Activated naive CD4-positive, alpha-beta T cell (primary cell): Measurements from ENCODE around the gene SLC22A5.
"Not testable (repeated sequence)": the region's sequence is repeated elsewhere in the genome, so short reads cannot be mapped to it uniquely, and the experiment has no call there.

Experiments used
- DNase-seq, 4 experiments: peaks; one replicate each; lab custom pipeline; 2025; lab: John Stamatoyannopoulos, UW

The SLC22A5 gene

GRCh38 chr5:132427281-132428146 lies 58.0 kb downstream of the SLC22A5 start:
- DNase-seq: peak in 2 of 4 experiments; percentile 36 to 37

DNA sequence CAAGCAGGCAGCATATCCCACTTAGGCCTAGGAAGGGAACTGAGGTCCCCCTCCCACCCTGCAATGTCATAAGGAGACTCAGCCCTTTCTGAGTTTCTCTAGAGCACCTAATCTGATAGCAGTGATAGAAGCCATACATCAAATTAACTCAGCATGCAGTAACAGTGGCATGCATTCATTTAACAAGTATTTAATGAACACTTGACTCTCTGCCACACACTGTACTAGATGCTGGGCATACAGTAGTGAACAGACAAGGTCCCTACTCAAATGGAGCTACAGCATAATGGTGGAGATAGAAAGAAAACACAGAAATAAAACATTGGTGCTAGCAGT lies 58.6 kb downstream of the SLC22A5 start:
- no peak for DNase-seq

DNA sequence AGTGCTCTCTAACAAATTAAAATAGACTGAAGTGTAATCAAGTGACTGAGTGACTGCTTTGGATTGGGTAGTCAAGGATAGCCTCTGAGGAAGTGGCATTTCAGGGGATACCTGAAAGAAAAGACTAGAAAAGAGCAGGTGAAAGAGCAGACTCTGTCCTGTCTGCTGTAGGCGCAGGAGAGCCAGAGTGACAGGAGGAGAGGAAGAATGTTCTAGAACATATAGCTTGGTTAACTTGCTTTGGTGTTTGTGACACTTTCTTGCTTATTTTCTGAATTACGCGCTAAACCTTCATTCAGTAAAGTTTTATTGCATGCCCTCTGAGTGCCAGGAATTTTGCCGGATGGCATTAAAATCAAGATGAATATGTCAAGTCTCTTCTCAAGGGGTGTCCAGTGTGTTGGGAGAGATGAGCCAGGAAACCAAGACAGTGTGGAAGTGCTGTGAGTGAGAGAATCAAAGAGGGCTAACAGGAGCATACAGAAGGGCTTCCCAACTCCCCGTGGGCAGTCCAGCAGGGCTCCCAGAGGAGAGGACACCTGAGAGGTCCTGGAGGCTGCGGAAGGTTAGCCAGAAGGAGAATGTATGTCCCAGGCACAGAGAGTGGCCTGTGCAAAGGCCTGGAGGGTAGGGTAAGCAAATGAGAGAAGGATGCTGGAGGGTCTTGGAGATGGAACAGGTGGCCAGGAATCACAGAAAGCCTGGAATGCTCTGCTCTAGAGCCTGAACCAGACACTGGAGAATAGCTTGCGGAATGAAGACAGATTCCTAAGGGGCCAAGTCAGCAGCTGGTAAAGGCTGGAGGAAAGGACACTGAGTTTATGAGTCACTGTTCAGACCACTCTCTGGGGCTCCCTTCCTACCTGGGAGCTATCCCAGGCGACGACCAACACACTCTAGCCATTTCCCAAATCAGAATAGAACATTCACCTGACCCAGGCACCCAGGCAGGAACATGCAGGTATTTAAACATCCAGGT lies 59.3 kb downstream of the SLC22A5 start:
- no peak for DNase-seq

DNA sequence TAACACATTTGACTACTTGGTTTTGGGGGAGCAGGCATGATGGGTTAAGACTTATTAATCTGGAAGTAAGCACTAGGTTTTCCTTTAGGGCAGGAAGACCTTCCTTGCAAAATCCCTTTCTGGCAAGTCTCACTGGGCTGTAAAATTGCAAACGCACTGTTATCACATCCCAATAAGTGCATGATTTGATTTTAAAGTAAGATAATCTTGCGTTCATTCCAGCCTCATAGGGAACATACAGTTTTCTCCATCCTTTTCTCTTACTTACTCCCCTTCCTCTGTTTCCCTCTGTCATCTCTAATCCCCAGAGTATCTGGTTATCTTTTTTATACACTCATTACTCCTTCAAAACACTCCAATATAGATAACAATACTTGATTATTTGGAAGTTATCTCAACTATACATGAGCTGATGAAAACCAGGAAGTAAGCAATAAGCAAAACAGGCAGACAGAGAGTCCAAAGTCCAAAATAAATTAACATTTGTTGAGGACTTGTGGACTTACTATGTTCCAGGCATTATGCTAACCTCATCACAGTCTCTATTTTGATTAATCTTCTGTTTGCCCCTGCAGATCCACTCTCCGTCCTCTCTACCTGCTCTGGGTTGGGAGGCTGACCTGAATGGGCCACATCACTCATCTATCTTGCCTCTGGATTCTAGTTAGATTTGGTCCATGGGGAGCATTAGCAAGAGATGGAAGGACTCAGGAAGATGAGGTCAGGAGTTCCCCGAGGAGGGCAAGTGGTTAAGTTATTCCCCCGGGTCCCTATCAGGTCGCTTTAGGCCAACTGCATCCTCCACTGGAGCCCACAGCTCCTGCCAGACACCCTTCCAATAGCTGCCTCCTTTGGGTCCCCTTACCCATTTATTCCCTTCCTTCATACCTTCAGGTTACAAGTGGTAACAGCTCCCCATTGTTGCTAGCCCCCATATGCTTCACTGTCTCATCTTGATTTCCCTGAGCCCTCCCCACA lies 60.2 kb downstream of the SLC22A5 start:
- no peak for DNase-seq

DNA sequence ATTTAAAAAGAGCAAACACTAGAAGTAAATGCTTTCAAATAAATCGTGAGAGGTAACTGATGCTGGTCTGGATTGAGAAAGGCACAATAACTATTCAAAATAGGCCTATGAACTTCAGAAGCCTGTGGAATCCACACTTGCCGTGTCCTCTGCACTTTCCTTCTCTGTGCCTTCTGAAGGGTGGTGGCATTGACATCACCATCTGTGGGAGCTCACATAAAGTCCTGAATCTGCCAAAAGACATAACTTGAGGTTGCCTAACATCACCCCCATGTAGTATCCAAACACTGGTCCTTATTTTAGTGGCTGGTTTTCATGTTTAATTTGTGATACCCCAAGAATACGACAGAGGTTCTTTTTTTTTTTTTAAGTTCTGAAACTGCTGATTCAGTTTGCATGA lies 61.2 kb downstream of the SLC22A5 start:
- no peak for DNase-seq

DNA sequence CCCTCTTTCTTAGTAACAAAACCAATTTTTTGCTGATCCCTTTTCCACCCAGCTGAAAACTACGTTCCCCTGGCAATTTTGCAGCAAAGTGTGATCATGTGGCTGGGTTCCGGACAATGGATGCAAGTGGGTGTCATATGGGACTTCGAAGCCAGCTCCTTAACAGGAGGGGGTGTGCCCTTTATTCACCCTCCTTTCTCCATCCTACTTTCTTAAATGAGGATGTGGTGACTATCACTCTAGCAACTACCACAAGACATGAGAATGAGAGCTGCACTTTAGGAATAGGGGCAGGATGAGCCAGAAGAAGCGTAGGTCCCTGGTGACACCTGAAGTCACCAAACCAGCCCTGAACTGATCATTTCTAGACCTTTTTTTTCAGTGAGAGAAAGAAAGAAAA lies 62.1 kb downstream of the SLC22A5 start:
- no peak for DNase-seq

DNA sequence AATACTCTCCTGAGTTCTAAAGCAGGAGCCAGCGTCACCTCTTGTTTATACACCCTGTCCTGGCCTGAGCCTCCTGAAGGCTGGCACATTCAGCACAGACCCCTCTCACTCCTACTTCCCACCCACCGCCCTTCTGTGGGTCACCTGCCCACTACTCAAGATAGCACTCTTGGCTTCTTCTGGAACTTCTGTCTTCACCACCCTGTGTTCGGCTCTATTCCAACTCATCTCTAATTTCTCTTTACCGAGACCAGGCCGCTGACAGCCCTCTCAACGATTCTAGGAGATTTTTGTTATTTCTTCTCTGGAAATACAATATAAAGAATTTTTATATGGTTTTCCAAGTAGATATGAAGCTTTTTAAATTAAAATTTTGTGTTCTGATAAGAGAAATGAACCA lies 63.6 kb downstream of the SLC22A5 start:
- DNase-seq: no peak

- no peak for DNase-seq
Measured at GRCh38 chr5:132434416-132435286, 65.1 kb downstream of the SLC22A5 start.

GRCh38 chr5:132435447-132435846 lies 65.9 kb downstream of the SLC22A5 start:
- DNase-seq: no peak

- DNase-seq: no peak
Measured at GRCh38 chr5:132435886-132436285, 66.4 kb downstream of the SLC22A5 start.

DNA sequence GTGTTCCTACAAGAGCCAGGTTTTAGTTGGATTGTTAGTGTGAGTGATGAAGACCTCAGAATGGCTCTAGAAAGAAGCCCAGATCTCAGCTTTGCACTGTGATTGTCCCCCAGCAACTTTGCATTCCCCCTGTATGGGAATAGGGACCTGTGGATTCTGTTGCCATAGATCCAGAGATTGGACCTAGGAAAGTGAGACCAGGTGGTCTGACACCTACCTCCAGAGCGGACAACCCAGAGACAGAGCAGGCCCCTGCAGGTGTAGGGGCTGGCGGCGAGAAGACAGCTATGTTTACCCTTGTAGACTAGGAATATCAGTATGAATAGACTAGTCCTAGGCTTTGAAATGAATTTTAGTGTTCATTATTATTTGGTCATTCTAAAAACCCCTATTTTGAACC lies 67.4 kb downstream of the SLC22A5 start:
- DNase-seq: no peak

DNA sequence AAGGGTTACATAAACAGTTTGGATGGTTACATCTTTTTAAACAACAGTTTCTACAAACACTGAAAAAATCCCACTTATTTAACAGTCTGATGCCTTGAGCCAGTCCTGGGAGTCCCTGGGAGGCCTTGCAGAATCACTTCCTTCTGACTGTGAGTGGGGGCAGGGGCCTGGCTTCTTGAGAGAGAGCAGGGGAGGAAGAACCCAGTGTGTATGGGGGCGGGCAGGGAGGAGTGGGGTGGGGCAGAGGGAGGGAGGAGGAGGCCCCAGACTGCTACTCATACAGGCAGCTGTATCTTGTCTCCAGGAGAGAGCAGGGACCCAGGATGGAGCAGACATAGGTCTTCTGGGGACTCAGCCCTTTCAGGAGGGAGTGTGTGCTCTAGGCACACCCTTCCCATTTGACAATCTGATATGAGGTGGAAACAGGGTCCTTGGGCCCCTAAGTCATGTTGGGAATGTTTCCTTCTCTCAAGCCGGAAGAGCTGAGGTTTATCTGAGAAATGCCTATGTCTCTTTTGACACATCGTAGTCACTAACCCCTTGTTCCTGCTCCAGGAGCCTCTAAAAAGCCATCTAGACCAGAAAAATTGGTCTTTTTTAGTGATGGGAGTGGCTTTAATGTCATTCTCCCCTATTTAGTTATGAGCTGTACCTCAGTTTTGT lies 68.2 kb downstream of the SLC22A5 start:
- peak in 2 of 4 experiments; percentile 26 to 50 for DNase-seq

DNA sequence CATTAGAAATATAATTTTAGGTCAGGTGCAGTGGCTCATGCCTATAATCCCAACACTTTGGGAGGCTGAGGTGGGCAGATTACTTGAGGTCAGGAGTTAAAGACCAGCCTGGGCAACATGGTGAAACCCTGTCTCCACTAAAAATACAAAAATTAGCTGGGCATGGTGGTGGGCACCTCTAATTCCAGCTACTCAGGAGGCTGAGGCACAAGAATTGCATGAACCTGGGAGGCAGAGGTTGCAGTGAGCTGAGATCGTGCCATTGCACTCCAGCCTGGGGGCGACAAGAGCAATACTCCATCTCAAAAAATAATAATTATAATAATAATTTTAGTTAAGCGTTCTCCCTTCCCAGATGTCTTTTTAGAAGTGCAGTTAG lies 68.7 kb downstream of the SLC22A5 start:
- not testable (repeated sequence) for DNase-seq

DNA sequence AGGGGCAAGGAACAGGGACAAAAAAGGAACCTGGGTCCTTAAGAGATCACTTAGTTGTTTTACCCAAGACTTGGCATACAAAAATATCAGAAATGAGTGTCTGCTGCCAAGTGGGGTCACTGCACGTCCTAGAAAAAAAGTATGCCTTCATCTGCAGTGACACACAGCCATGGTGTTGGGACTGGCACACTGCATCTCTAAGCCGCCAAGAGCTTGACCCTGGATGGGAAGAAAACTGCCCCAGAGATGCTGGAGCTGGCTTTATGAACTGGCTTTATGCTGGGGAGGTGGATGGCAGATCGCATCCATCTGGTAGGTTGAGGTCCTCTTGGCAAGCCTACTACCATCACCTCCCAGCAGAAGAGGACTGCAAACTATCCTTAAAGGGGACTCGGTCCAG lies 69.4 kb downstream of the SLC22A5 start:
- DNase-seq: no peak

DNA sequence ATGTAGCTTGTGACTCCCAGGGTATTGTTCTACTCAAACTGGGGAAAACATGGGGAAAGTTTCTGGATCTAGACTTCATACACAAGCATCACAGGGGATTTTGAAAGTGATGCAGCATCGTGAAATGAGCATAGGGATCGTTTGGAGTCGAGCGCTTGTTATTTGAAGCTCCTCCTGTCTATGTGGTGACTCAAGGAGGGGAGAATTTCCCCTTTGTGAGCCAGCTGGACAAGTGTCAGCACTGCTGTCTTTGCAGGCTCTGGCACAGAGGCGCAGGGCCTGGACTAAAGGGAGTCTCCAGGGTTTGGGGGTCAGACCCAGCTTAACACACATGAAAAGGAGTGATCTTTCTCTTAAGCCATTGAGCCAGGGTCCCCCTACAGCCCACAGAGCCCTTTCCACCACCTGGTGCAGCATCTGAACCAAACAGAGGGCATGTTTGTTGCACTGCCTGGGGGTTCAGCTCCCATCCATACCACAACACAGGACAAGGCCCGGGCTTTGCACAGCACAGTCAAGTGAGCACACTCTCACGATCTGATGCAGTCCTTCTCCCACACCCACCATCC lies 70.1 kb downstream of the SLC22A5 start:
- DNase-seq: no peak

DNA sequence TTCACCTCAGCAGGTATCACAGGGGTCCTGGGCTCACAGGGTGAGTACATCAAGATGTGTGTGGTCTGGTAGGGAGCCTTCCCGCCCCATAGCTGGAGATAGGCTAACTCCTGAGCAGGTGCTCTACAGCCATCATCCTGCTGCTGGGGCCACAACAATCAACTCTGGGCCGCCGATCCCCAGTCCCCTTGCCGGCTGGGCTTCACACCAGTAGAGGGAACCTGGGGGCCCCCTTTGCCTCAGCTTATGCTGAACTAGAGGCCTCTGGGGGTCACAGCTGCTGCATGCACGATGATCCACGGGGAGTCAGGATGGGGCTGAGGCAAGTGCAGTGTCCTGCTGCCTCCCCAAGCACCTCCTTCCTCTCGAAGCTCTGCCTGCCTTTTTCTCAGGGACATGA lies 74.6 kb downstream of the SLC22A5 start:
- no peak for DNase-seq
